ENCODE results near the gene MAP2K7. TPM values are rescaled to one million over a fixed set of nuclear protein-coding genes. Genes with fewer than 3 reads are reported as not detected.

Gene MAP2K7
- total and polyA plus RNA-seq, 2 of the 4 experiments (the other 2 are of a cell fraction), result 4.1 to 15.6 TPM

DNA sequence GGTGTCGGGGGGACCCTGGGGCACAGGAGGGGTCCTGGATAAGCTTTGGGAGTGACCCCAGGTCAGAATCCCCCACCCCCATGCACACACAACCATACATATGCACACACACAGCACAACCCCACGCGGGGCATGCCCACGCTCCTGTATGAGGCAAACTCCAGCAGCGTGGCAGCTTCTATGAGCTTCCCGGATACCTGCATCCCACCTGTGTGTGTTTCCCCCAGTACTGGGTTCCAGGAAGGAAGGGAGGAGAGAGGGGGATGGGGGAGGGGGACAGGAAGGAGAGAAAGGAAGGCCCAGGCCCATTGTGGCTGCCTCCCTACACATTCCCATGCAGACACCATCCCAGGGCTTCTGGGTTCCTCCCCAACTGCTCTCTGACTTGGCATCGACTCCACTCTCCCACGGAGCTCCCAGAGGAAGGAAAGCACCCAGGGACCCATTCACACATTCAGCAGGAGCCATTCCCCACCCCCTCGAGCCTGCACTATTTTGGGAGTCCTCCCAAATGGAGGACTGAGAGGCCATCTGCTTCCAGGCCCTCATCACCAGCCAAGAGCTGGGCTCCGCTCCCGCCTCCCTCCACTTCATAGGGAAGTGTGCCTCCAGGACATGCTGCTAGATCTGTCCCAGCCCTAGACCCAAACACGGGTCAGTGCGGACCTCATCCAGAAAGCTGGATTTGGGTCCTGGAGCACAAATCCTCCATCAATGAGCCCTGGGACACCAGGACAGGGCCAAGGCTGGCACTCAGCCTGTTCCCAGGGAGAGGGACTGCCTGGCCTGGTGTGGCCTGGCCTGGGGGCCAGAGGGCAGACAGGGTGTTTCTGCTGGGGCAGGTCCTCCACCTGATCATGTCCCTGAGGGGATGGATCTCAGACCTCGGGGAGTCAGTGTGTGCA lies 42.7 kb upstream of the MAP2K7 start:
- peak overlapping the region; percentile 61 for H2AK9ac ChIP-seq (replicated peaks; ENCODE audit: low read depth, low read length, poor library complexity)
- H3K9ac ChIP-seq (ENCODE audit: low read depth, low read length), result no peak overlapping the region
- H4K20me1 ChIP-seq (ENCODE audit: insufficient read depth, low read length), result 0 out of 2 replicates have a peak, but pooled peaks cover 7% of the 10 kb centered on the region
- no peak overlapping the region for H3K4ac ChIP-seq (ENCODE audit: low read depth, low read length)
- no peak overlapping the region for H4K5ac ChIP-seq (ENCODE audit: low read depth, low read length)
- intact Hi-C loops (cut with micrococcal nuclease) (no loop called here), in situ Hi-C loops (cut with MboI; ENCODE audit: low sequenced_read_pairs) (no loop called here), dilution Hi-C loops (cut with HindIII; ENCODE audit: low sequenced_read_pairs, unreplicated experiment) (no loop called here)
- no peak overlapping the region for H3K23ac ChIP-seq (ENCODE audit: low read depth, low read length)
- no peaks in the 10 kb centered on the region for H3K79me1 ChIP-seq (ENCODE audit: low read depth in 1 of 2, low read length in 2 of 2)
- H3K4me2 ChIP-seq (ENCODE audit: low read depth, low read length), result no peak overlapping the region
- H3K9me1 ChIP-seq (ENCODE audit: insufficient read depth, low read length), result no peaks in the 10 kb centered on the region
- H3K27ac ChIP-seq (ENCODE audit: insufficient read depth, low read length), result no peak overlapping the region
- H3K4me3 ChIP-seq (ENCODE audit: insufficient read depth, low read depth, low read length), result no peak overlapping the region
- 13% methylated on average over 2 of the region's 14 CpGs; no CpG with 5 or more reads in 1 of the 2 experiments for WGBS, 2 experiments (ENCODE audit: extremely low coverage in 2 of 2, insufficient read length in 1 of 2)
- H4K91ac ChIP-seq (ENCODE audit: insufficient read depth, low read depth, low read length), result no peak overlapping the region
- ATAC-seq (ENCODE audit: low read depth), result no peak
- H2BK20ac ChIP-seq (ENCODE audit: low read depth, low read length), result no peak overlapping the region
- no peak for DNase-seq
- TF ChIP-seq RFX5 (IDR thresholded peaks at IDR 0.05; ENCODE audit: low read depth, low read length), result no peak
- no peak for TF ChIP-seq CEBPB (IDR thresholded peaks at IDR 0.05; ENCODE audit: low read depth, low read length)
- no peak overlapping the region for H2BK5ac ChIP-seq (ENCODE audit: low read depth, low read length, poor library complexity, severe bottlenecking)
- no peak overlapping the region for H3K56ac ChIP-seq (ENCODE audit: extremely low read depth, insufficient read depth, low read length)
- H3K4me1 ChIP-seq (ENCODE audit: control insufficient read depth, insufficient read depth, low read length), result peaks cover 3% of the 10 kb centered on the region; the same call in 1 of the 2 replicates
- H4K8ac ChIP-seq (ENCODE audit: low read depth in 2 of 2, low read length in 2 of 2), result no peak overlapping the region
- no peak overlapping the region for H3K14ac ChIP-seq (replicated peaks; ENCODE audit: low read depth, low read length)
- no TSS peak for BruUV-seq (replicated peaks)
- H3K36me3 ChIP-seq (ENCODE audit: control insufficient read depth, insufficient read depth, low read length), result peaks cover 2% of the 10 kb centered on the region; the same call in 1 of the 2 replicates
- H3K9me3 ChIP-seq (ENCODE audit: control insufficient read depth, insufficient read depth, low read length), result no peaks in the 10 kb centered on the region
- H2BK15ac ChIP-seq (ENCODE audit: low read depth, low read length), result no peak overlapping the region
- H2BK120ac ChIP-seq (ENCODE audit: low read depth, low read length), result no peak overlapping the region
- H2AK5ac ChIP-seq (ENCODE audit: low read depth, low read length), result no peak overlapping the region
- no peak overlapping the region for H3K18ac ChIP-seq (ENCODE audit: low read depth, low read length)
- no peaks in the 10 kb centered on the region; the same call in 1 of the 2 replicates for H3K27me3 ChIP-seq (ENCODE audit: control insufficient read depth, insufficient read depth, low read length)
- ChIA-PET POLR2A (ENCODE audit: unreplicated experiment) (interaction anchor here (0.5 kb wide), 1 partner anchor 792 kb away, joined by 3 read pairs; the partner anchor contains the start of gene ZNF557), CTCF (no interaction called here)
- no peak overlapping the region for H2AFZ ChIP-seq (replicated peaks; ENCODE audit: low read length, poor library complexity)
